Effector CD4-positive, alpha-beta T cell (primary cell): ENCODE results near the gene SCFD1.
"Not testable (repeated sequence)": the region's sequence is repeated elsewhere in the genome, so short reads cannot be mapped to it uniquely, and the experiment has no call there.

Source experiments
- DNase-seq: peaks from one replicate; pipeline ENCODE4 v3.0.0-alpha.2; 2020

SCFD1 gene

DNA sequence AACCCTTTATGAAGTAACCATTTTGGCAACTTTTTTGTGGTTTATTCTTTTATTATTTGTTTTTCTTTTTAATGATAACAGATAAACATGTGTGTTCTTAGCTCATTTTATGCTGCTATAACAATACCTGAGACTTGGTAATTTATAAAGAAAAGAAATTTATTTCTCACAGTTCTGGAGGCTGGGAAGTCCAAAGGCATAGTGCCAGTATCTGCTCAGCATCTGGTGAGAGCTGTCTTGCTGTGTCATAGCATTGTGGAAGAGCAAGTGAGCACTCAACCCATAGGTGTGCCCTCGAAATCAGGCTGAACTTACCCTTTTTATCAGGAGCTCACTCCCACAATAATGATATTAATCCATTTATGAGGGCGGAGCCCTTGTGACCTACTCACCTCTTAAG lies 8.0 kb upstream of the SCFD1 start:
- no peak for DNase-seq

- DNase-seq = no peak
Observed at GRCh38 chr14:30620178-30620577, 1.9 kb upstream of the SCFD1 start.

DNA sequence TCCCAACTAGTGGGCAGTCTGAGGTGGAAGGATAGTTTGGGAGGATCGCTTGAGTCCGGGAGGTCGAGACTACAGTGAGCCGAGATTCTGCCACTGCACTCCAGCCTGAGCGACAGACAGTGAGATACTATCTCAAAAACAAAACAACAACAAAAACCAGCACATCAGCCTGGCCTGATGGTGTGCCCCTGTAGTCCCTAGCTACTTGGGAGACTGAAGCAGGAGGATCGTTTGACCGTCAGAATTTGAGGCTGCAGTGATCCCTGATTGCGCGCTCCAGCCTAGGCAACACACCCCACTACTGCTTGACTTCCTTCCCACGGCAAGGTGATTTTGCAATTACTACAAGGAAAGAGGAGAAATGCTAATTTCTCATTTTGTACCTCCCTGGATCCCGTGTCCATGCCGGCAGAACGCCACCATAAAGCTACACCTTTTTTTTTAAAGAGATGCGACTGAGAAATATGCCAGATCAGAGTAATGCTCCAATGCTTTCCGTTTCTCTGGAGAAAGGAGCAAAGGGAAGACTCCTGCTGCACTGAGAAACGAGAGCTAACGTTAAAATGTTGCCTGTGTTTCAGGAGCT lies 672 bp upstream of the SCFD1 start:
- DNase-seq = no peak

- DNase-seq = no peak
Observed at GRCh38 chr14:30623412-30624131, 1.5 kb downstream of the SCFD1 start.

DNA sequence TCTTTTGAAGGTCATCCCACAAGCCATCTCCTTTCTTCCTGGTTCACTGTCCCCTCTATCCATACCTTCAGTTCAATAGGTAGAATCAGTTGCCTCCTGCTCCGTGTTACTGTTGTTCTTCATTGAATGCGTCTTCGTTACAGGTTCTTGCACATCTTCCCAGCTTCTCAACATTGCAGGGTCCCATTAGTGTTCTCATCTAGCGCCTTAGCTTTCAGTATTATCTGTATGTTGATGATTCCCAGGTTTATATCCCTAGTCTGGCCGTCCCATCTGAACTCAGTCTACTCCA lies 2.0 kb downstream of the SCFD1 start:
- DNase-seq = no peak

DNA sequence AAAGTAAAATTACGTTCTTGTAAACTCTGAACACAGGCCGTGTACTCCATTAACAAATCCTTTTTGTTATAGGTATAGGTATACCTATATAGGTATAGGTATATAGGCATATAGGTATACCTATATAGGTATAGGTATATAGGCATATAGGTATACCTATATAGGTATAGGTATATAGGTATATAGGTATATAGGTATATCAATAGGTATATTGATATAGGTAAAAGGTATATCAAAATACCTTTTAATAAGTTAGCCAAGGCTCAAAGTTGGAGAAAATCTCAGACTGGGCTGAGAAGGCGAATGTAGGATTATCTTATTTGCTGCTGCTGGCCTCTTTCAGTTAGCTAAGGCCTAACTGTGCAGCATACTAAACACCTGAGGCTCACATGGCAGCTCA lies 3.4 kb downstream of the SCFD1 start:
- DNase-seq = no peak

DNA sequence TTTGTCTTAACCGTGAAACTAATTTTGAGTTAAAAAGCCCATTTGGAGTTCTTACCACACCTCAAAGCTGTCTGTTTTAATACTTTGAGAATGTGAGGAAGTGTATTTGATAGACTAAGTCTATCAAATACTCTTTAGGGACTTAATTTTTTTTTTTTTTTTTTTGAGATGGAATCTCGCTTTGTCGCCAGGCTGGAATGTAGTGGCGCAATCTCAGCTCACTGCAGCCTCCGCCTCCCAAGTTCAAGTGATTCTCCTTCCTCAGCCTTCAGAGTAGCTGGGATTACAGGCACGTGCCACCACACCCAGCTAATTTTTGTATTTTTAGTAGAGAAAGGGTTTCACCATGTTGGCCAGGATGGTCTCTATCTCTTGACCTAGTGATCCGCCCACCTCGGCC lies 7.3 kb downstream of the SCFD1 start:
- not testable (repeated sequence) for DNase-seq

GRCh38 chr14:30630248-30630647 lies 8.1 kb downstream of the SCFD1 start:
- DNase-seq = no peak

DNA sequence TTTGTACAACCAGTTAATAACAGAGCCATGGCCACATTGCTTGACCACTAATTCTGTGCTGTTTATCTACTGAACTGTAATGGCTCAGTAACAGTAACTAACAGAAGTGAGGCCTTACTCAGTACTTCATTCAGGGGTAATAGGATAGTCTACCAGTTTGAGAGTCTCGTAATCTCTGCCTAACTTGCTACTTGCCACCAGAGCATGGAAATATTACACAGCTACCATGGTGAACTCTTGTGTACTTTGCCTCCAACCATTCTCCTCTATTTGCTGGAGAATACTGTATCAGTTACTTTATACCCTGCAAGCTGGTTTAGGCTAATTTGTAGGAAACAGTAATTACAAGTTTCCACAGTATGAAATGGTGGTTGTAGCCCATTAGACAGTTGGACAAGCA lies 10.6 kb downstream of the SCFD1 start:
- no peak for DNase-seq

DNA sequence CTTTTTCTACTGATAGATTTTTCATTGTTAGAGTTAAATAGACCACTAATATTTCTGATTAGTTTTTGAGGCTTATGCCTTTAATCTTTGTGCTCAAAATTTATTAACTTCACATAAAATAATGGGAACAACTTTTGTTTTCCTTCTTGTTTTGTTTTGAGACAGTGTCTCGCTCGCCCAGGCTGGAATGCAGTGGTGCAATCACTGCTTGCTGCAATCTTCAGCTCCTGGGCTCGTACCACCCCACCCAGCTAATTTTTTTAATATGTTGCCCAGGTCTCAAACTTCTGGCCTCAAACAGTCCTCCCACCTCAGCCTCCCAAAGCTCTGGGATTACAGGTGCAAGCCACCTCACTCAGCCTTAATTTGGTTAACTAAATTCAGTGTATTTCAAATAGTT lies 16.8 kb downstream of the SCFD1 start:
- DNase-seq = no peak

GRCh38 chr14:30641207-30641606 lies 19.1 kb downstream of the SCFD1 start:
- no peak for DNase-seq

DNA sequence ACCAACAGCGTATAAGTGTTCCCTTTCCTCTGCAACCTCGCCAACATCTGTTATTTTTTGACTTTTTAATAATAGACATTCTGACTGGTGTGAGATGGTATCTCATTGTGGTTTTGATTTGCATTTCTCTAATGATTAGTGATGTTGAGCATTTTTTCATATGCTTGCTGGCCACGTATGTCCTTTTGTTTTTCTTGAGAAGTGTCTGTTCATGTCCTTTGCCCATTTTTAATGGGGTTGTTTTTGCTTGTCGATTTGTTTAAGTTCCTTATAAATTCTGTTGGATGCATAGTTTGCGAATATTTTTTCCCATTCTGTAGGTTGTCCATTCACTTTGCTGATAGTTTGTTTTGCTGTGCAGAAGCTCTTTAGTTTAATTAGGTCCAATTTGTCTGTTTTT lies 22.3 kb downstream of the SCFD1 start:
- DNase-seq = not testable (repeated sequence)

DNA sequence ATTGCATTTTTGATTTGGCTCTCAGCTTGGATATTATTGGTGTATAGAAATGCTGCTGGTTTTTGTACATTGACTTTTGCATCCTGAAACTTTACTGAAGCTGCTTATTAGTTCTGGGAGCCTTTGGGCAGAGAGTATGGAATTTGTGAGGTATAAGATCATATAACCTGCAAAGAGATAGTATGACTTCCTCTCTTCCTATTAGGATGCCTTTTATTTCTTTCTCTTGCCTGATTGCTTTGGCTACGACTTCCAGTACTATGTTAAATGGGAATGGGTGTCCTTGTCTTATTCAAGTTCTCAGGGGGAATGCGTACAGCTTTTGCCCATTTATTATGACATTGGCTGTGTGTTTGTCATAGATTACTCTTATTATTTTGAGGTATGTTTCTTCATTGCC lies 23.5 kb downstream of the SCFD1 start:
- no peak for DNase-seq

DNA sequence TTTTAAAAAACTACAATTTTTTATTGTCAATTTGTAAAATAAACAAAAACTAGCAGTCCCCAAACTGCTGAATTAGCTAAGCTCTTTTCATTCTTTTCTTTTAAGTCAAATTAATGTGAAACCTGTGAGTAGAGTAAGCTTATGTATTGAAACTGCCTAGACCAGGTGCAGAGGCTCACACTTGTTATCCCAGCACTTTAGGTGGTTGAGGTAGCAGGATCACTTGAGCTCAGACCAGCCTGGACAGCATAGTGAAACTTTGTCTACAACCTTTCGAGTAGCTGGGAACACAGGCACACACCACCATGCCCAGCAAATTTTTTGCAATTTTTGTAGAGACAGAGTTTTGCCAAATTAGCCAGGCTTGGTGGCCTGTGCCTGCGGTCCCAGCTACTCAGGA lies 26.4 kb downstream of the SCFD1 start:
- no peak for DNase-seq

- DNase-seq = no peak
Observed at GRCh38 chr14:30651937-30652336, 29.8 kb downstream of the SCFD1 start.

DNA sequence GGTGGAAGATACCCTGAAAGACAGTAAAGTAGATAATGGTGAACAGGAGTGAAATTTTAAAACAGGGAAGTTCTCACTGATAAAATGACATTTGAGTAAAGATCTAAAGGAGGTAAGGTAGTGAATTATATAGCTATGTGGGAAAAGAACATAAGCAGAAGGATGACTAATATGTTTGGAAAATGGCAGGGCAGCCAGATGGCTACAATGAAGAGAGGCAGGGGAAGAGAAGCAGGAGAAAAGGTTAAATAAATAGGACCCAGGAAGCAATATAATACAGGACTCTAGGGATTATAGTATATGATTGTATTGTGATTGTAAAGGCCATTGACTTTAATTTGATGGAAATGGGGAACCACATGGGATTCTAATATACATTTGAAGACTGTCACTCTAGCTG lies 33.0 kb downstream of the SCFD1 start:
- DNase-seq = no peak

DNA sequence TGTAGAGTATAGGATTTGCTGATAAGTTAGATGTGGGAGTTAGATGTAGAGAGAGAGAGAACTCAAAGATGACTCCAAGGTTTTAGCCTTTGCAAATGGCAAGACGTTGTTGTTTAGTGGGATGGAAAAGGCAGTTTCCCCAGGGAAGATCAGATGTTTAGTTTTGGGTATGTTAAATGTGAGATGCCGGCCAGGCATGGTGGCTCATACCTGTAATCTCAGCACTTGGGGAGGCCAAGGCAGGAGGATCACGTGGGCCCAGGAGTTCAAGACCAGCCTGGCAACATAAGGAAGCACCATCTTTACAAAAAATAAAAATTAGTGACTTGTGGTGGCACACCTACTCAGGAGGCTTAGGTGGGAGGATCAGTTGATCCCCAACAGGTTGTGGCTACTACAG lies 33.5 kb downstream of the SCFD1 start:
- DNase-seq = no peak

- DNase-seq = no peak
Observed at GRCh38 chr14:30656190-30656632, 34.1 kb downstream of the SCFD1 start.

GRCh38 chr14:30657050-30657449 lies 34.9 kb downstream of the SCFD1 start:
- no peak for DNase-seq

DNA sequence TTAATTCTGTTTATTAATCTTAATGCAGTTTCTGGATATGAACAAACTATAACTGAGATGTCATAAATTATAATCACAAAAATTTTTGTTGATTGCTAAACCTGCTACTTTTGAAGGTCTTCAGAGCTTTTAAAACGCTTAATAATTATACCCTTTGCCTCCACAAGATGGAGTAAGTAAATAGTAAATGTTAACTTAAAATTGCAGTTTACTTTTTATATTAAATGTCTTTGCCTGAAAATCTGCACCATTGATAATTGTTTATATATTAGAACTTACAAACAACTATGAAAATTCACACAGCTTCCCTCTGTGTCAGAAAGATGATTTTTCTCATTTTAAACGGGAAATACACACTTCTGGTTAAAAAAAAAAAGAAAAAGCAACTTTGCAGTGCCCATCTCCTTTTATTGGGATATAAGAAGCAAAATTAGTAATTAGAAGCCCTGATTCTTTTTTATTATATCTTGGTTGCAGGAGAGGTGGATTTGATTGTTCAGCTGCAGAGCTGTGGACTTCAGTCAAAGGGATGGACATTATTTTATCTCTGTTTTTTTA lies 35.6 kb downstream of the SCFD1 start:
- no peak for DNase-seq

DNA sequence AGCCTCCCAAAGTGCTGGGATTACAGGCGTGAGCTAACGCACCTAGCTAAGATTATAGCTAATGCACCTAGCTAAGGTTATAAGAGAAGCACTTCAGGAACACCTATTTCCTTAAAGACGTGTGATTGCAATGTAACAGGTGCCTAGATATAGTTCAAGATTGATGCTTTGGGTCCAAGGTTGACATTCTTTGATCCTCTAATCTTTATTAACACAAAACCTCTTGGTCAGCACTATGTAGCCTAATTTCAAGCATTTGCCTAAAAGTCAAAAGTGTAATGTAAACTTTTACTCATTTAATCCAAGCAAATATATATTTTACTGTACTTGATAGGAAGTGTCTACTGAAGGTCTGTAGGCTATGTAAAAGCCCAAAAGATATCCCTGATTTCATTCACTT lies 36.5 kb downstream of the SCFD1 start:
- no peak for DNase-seq

DNA sequence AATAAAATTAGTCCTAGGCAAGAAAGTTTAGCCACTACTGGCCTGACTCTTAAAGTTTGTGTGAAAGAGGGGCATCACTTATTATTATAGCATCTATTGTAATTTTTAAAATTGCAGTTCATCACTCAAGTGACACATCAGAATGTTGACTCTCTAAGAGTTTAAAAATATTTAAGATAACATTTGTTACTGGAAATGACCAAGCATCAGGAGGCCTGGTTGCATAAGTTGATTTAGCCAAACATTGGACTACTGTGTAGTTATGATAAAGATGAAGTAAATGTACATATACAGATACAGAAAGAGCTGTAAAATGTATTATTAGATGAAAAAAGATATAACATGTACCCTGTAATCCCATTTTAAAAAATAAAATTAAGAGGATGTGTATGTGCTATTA lies 47.5 kb downstream of the SCFD1 start:
- no peak for DNase-seq

- no peak for DNase-seq
Observed at GRCh38 chr14:30673071-30673470, 51.0 kb downstream of the SCFD1 start.

GRCh38 chr14:30678926-30679431 lies 56.9 kb downstream of the SCFD1 start:
- DNase-seq = no peak

DNA sequence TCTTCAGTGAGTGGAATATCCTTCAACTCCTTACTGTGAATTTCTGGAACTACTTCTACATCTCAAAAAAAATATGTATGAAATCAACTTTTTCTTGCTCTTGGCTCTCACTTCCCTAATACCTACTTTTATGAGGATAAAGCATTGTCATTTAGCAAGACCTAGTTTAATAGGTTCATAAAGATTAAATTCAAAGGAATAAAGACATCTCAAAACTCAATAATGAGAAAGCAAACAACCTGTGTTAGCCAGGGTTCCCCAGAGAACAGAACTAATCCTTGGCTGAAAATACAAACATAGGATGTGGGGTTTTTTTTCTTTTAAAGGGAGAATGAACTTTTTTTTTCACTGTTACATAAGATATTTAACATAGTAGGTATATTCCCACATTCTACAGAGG lies 57.9 kb downstream of the SCFD1 start:
- DNase-seq = no peak
